ENCODE measurements around the gene PKP1.

PKP1 gene

GRCh38 chr1:201270616-201271390 is 12.5 kb upstream of the PKP1 start:
- no peak for DNase-seq (ENCODE audit: low read depth)
- Histone ChIP-seq H3K4me1 (ENCODE audit: control insufficient read depth, insufficient read depth, low read length) (peaks cover 14% of the 10 kb centered on the region), H3K27me3 (replicated peaks; ENCODE audit: control insufficient read depth, insufficient read depth, low read length) (peaks cover 8% of the 10 kb centered on the region), H3K9me3 (ENCODE audit: control insufficient read depth, low read length) (no peaks in the 10 kb centered on the region), H3K9ac (ENCODE audit: low read length) (no peak overlapping the region), H3K36me3 (ENCODE audit: control insufficient read depth, insufficient read depth, low read length, severe bottlenecking) (no peaks in the 10 kb centered on the region), H3K4me3 (ENCODE audit: low read length) (no peak overlapping the region)

DNA sequence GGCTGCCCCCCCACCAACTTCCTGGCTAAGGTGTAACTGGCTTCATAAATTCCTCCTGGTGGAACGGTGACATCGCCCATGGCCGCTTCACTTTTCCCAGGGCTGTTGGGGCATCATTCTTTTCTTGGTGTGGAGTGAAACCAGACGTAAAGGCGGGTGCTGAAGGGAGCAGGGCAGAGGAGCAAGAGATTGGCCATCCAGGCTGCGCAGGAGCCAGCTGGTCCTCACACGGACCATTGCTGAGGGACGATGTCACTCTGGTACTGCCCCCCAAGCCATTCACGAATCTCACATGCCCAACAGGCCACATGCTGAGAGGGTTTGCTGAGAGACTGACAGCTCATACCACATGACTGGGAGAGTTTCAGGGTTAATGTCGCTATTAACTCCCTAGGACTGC is 10.5 kb upstream of the PKP1 start:
- Histone ChIP-seq H3K4me3 (ENCODE audit: low read length) (no peak overlapping the region), H3K36me3 (ENCODE audit: control insufficient read depth, insufficient read depth, low read length, severe bottlenecking) (no peaks in the 10 kb centered on the region)
- DNase-seq (ENCODE audit: low read depth): no peak

DNA sequence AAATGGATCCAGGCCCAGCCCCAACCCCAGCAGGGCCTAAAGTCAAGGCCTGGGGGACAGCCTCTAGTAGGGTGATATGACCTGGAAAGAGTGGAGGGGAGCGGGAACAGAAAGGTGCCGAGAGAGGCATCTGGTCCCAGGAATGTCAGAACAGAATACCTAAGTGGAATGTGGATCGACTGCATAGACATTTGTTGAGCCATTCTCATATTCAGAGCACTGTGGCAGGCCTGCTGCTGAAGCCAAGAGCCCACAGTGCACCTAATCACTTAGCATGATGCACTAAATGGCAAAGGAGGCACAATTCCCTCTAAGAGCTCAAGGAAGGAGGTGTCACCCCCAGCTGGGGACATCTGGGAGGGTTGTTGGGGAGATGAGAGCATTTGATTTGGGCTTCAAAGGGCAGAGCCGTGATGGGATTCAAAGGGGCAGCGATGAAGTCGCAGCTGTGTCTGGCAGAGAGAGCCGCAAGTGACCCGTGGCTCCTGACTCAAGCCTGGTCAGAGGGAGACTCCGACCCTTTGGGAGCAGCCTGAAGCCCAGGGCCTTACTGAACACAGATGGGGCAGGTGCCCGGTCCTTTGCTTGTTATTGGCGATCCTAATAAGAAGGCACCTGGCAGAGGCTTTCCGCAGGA is 8.6 kb upstream of the PKP1 start:
- Histone ChIP-seq H3K27me3 (replicated peaks; ENCODE audit: control insufficient read depth, insufficient read depth, low read length) (peaks cover 8% of the 10 kb centered on the region), H3K9ac (ENCODE audit: low read length) (no peak overlapping the region), H3K9me3 (ENCODE audit: control insufficient read depth, low read length) (no peaks in the 10 kb centered on the region), H3K4me1 (ENCODE audit: control insufficient read depth, insufficient read depth, low read length) (peaks cover 3% of the 10 kb centered on the region), H3K4me3 (ENCODE audit: low read length) (no peak overlapping the region), H3K36me3 (ENCODE audit: control insufficient read depth, insufficient read depth, low read length, severe bottlenecking) (no peaks in the 10 kb centered on the region)
- DNase-seq (ENCODE audit: low read depth): no peak

More for the DNA sequence above, 10.5 kb upstream of the PKP1 start:
- Histone ChIP-seq H3K9me3 (ENCODE audit: control insufficient read depth, low read length) (no peaks in the 10 kb centered on the region), H3K4me1 (ENCODE audit: control insufficient read depth, insufficient read depth, low read length) (peaks cover 6% of the 10 kb centered on the region), H3K9ac (ENCODE audit: low read length) (no peak overlapping the region), H3K27me3 (replicated peaks; ENCODE audit: control insufficient read depth, insufficient read depth, low read length) (peaks cover 8% of the 10 kb centered on the region)

- H3K9me3 ChIP-seq (ENCODE audit: control insufficient read depth, low read length): no peaks in the 10 kb centered on the region
- no peak overlapping the region for H3K9ac ChIP-seq (ENCODE audit: low read length)
- no peaks in the 10 kb centered on the region for H3K36me3 ChIP-seq (ENCODE audit: control insufficient read depth, insufficient read depth, low read length, severe bottlenecking)
- DNase-seq (ENCODE audit: low read depth): peak; percentile 84
- H3K27me3 ChIP-seq (replicated peaks; ENCODE audit: control insufficient read depth, insufficient read depth, low read length): peaks cover 13% of the 10 kb centered on the region
- no peak overlapping the region for H3K4me3 ChIP-seq (ENCODE audit: low read length)
- H3K4me1 ChIP-seq (ENCODE audit: control insufficient read depth, insufficient read depth, low read length): peaks cover 3% of the 10 kb centered on the region
Observed at GRCh38 chr1:201275253-201275666, 8.0 kb upstream of the PKP1 start.

GRCh38 chr1:201276891-201277290 is 6.4 kb upstream of the PKP1 start:
- no peak overlapping the region for H3K9ac ChIP-seq (ENCODE audit: low read length)
- no peak for DNase-seq (ENCODE audit: low read depth)
- no peaks in the 10 kb centered on the region for H3K36me3 ChIP-seq (ENCODE audit: control insufficient read depth, insufficient read depth, low read length, severe bottlenecking)
- H3K4me1 ChIP-seq (ENCODE audit: control insufficient read depth, insufficient read depth, low read length): peaks cover 3% of the 10 kb centered on the region
- no peak overlapping the region for H3K4me3 ChIP-seq (ENCODE audit: low read length)
- H3K27me3 ChIP-seq (replicated peaks; ENCODE audit: control insufficient read depth, insufficient read depth, low read length): peaks cover 21% of the 10 kb centered on the region
- no peaks in the 10 kb centered on the region for H3K9me3 ChIP-seq (ENCODE audit: control insufficient read depth, low read length)

GRCh38 chr1:201277441-201277840 is 5.9 kb upstream of the PKP1 start:
- Histone ChIP-seq H3K9me3 (ENCODE audit: control insufficient read depth, low read length) (no peaks in the 10 kb centered on the region), H3K4me3 (ENCODE audit: low read length) (no peak overlapping the region), H3K36me3 (ENCODE audit: control insufficient read depth, insufficient read depth, low read length, severe bottlenecking) (no peaks in the 10 kb centered on the region), H3K27me3 (replicated peaks; ENCODE audit: control insufficient read depth, insufficient read depth, low read length) (peaks cover 26% of the 10 kb centered on the region), H3K4me1 (ENCODE audit: control insufficient read depth, insufficient read depth, low read length) (peaks cover 3% of the 10 kb centered on the region), H3K9ac (ENCODE audit: low read length) (no peak overlapping the region)
- DNase-seq (ENCODE audit: low read depth): no peak

DNA sequence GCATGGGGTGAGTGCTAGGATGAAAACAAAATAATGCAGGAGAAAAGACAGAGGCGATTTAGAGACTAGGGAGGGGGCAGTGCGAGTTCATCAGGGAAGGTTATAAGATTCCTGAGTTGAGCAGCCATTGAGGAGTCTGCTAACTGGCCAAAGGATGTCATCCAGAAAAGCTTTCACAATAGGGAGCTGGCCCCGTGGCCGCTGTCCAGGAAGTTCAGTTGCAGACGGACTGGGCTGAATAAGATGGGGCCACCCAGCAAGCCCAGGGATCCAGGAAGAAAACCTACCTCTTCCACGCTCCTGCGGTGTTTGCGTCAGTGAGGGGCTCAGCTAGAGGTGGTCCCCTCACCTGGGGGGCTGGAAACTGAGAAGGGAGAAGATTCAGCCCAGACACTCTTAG is 4.0 kb upstream of the PKP1 start:
- Histone ChIP-seq H3K9me3 (ENCODE audit: control insufficient read depth, low read length) (no peaks in the 10 kb centered on the region), H3K27me3 (replicated peaks; ENCODE audit: control insufficient read depth, insufficient read depth, low read length) (peaks cover 45% of the 10 kb centered on the region), H3K4me3 (ENCODE audit: low read length) (no peak overlapping the region), H3K9ac (ENCODE audit: low read length) (no peak overlapping the region), H3K36me3 (ENCODE audit: control insufficient read depth, insufficient read depth, low read length, severe bottlenecking) (no peaks in the 10 kb centered on the region), H3K4me1 (ENCODE audit: control insufficient read depth, insufficient read depth, low read length) (peaks cover 3% of the 10 kb centered on the region)
- DNase-seq (ENCODE audit: low read depth): peak; percentile 42

GRCh38 chr1:201280884-201281283 is 2.4 kb upstream of the PKP1 start:
- Histone ChIP-seq H3K9ac (ENCODE audit: low read length) (no peak overlapping the region), H3K27me3 (replicated peaks; ENCODE audit: control insufficient read depth, insufficient read depth, low read length) (peaks cover 50% of the 10 kb centered on the region), H3K36me3 (ENCODE audit: control insufficient read depth, insufficient read depth, low read length, severe bottlenecking) (no peaks in the 10 kb centered on the region), H3K9me3 (ENCODE audit: control insufficient read depth, low read length) (no peaks in the 10 kb centered on the region), H3K4me1 (ENCODE audit: control insufficient read depth, insufficient read depth, low read length) (peaks cover 3% of the 10 kb centered on the region), H3K4me3 (ENCODE audit: low read length) (no peak overlapping the region)
- no peak for DNase-seq (ENCODE audit: low read depth)

GRCh38 chr1:201281573-201281972 is 1.7 kb upstream of the PKP1 start:
- peaks cover 50% of the 10 kb centered on the region for H3K27me3 ChIP-seq (replicated peaks; ENCODE audit: control insufficient read depth, insufficient read depth, low read length)
- peaks cover 3% of the 10 kb centered on the region for H3K4me1 ChIP-seq (ENCODE audit: control insufficient read depth, insufficient read depth, low read length)
- no peak for DNase-seq (ENCODE audit: low read depth)
- H3K36me3 ChIP-seq (ENCODE audit: control insufficient read depth, insufficient read depth, low read length, severe bottlenecking): no peaks in the 10 kb centered on the region
- H3K4me3 ChIP-seq (ENCODE audit: low read length): no peak overlapping the region
- H3K9me3 ChIP-seq (ENCODE audit: control insufficient read depth, low read length): no peaks in the 10 kb centered on the region
- no peak overlapping the region for H3K9ac ChIP-seq (ENCODE audit: low read length)

GRCh38 chr1:201282216-201282615 is 1.1 kb upstream of the PKP1 start:
- peaks cover 3% of the 10 kb centered on the region for H3K4me1 ChIP-seq (ENCODE audit: control insufficient read depth, insufficient read depth, low read length)
- DNase-seq (ENCODE audit: low read depth): no peak
- H3K27me3 ChIP-seq (replicated peaks; ENCODE audit: control insufficient read depth, insufficient read depth, low read length): peaks cover 52% of the 10 kb centered on the region
- H3K4me3 ChIP-seq (ENCODE audit: low read length): no peak overlapping the region
- no peaks in the 10 kb centered on the region for H3K9me3 ChIP-seq (ENCODE audit: control insufficient read depth, low read length)
- H3K9ac ChIP-seq (ENCODE audit: low read length): no peak overlapping the region
- H3K36me3 ChIP-seq (ENCODE audit: control insufficient read depth, insufficient read depth, low read length, severe bottlenecking): no peaks in the 10 kb centered on the region

DNA sequence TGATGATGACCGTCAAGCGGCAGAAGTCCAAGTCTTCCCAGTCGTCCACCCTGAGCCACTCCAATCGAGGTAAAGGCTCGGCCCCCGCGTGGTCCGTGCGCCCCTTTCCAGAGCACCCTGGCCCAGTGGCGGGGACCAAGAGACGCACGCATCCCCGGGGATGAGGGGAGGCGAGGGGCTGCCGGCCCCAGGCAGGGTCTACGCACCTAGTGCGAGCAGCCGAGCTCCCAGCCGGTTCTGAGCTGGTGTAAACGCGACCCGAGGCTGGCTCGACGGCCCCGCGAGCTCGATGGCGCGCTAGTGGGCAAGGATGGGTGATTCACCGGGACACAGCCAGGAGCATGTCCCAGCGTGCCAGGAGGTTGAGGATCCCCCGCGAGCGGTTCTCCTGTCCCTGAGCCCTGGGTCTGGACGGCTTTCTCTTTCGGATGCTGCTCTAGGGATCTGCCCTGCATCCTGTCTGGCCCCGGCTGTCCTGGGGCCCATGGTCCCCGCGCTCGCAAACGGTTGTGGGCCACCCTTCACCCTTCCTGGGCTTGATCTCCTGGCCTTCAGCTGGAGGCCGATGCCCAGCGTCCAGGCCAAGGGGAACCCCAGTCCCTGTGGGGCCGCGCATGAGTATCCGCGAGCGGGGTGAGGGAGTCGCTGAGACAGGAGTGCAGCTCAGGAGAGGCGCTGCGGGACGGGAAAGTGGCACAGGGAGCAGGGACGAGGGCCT is 689 bp downstream of the PKP1 start:
- peaks cover 3% of the 10 kb centered on the region for H3K4me1 ChIP-seq (ENCODE audit: control insufficient read depth, insufficient read depth, low read length)
- no peaks in the 10 kb centered on the region for H3K9me3 ChIP-seq (ENCODE audit: control insufficient read depth, low read length)
- DNase-seq (ENCODE audit: low read depth): no peak
- H3K27me3 ChIP-seq (replicated peaks; ENCODE audit: control insufficient read depth, insufficient read depth, low read length): peaks cover 61% of the 10 kb centered on the region
- H3K4me3 ChIP-seq (ENCODE audit: low read length): no peak overlapping the region
- no peak overlapping the region for H3K9ac ChIP-seq (ENCODE audit: low read length)
- no peaks in the 10 kb centered on the region for H3K36me3 ChIP-seq (ENCODE audit: control insufficient read depth, insufficient read depth, low read length, severe bottlenecking)

Data from adipocyte (in vitro differentiated cells).